ENCODE data around the gene UBXN7. TPM values are rescaled to one million over a fixed set of nuclear protein-coding genes. Genes with fewer than 3 reads are reported as not detected.

UBXN7 gene
- total and polyA plus RNA-seq, 2 donors (not counting 1 experiment from before 2014, with no cell fraction given), result 28.1 to 34.8 TPM

DNA sequence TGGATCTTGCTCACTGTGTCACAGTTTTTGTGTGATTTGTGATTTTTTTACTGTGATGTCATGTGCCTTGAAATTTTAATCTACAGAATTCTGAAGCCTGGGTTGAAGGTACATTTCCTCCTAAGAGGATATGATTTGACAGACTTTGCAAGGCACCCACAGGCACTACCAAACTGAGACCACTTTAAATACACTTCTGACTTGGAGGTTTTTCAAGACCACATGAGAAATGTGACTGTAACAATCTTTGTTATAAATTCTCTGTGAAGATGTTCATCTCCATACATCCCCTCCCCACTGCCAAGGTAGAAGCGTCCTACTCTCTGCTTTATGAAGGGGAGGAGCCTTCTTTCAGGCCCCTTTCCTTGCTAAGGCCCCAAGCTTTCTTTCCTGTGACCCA, 22.8 kb downstream of the UBXN7 start:
- H3K36me3 ChIP-seq (ENCODE audit: control insufficient read depth, insufficient read depth, low read length), result no peaks in the 10 kb centered on the region
- H4K20me1 ChIP-seq (ENCODE audit: control insufficient read depth, extremely low read depth, insufficient read depth, low read length), result peaks cover 2% of the 10 kb centered on the region
- no peak overlapping the region for H3K4me2 ChIP-seq (ENCODE audit: extremely low read depth, insufficient read depth, low read length)
- H3K4me1 ChIP-seq (ENCODE audit: control insufficient read depth, extremely low read depth, insufficient read depth, low read length), result peaks cover 3% of the 10 kb centered on the region
- DNase-seq (ENCODE audit: low read depth in 2 of 2), result no peak
- peaks cover 26% of the 10 kb centered on the region for H3K79me2 ChIP-seq (ENCODE audit: control insufficient read depth, insufficient read depth, low read length)
- TF ChIP-seq, protein P1, sequence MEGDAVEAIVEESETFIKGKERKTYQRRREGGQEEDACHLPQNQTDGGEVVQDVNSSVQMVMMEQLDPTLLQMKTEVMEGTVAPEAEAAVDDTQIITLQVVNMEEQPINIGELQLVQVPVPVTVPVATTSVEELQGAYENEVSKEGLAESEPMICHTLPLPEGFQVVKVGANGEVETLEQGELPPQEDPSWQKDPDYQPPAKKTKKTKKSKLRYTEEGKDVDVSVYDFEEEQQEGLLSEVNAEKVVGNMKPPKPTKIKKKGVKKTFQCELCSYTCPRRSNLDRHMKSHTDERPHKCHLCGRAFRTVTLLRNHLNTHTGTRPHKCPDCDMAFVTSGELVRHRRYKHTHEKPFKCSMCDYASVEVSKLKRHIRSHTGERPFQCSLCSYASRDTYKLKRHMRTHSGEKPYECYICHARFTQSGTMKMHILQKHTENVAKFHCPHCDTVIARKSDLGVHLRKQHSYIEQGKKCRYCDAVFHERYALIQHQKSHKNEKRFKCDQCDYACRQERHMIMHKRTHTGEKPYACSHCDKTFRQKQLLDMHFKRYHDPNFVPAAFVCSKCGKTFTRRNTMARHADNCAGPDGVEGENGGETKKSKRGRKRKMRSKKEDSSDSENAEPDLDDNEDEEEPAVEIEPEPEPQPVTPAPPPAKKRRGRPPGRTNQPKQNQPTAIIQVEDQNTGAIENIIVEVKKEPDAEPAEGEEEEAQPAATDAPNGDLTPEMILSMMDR (conservative IDR thresholded peaks at IDR 0.05 in 1 of 2, IDR thresholded peaks at IDR 0.05 in 1 of 2; ENCODE audit: low read depth in 1 of 2, low read length in 2 of 2), result no peak
- no peak for TF ChIP-seq EZH2 (IDR thresholded peaks at IDR 0.05; ENCODE audit: low read length, missing control alignments)
- H3K9me3 ChIP-seq (ENCODE audit: control insufficient read depth, insufficient read depth, low read depth, low read length), result no peaks in the 10 kb centered on the region
- H3K4me3 ChIP-seq (replicated peaks in 1 of 4; ENCODE audit: control extremely low read depth in 1 of 4, insufficient read depth in 1 of 4, low read depth in 3 of 4, low read length in 4 of 4), result no peak overlapping the region
- H3K27ac ChIP-seq (ENCODE audit: insufficient read depth, low read length), result no peak overlapping the region
- no peak overlapping the region for H3K9ac ChIP-seq (ENCODE audit: insufficient read depth, low read length)
- H2AFZ ChIP-seq (ENCODE audit: low read length), result no peak overlapping the region
- H3K27me3 ChIP-seq (ENCODE audit: control insufficient read depth, insufficient read depth, low read length), result no peaks in the 10 kb centered on the region

DNA sequence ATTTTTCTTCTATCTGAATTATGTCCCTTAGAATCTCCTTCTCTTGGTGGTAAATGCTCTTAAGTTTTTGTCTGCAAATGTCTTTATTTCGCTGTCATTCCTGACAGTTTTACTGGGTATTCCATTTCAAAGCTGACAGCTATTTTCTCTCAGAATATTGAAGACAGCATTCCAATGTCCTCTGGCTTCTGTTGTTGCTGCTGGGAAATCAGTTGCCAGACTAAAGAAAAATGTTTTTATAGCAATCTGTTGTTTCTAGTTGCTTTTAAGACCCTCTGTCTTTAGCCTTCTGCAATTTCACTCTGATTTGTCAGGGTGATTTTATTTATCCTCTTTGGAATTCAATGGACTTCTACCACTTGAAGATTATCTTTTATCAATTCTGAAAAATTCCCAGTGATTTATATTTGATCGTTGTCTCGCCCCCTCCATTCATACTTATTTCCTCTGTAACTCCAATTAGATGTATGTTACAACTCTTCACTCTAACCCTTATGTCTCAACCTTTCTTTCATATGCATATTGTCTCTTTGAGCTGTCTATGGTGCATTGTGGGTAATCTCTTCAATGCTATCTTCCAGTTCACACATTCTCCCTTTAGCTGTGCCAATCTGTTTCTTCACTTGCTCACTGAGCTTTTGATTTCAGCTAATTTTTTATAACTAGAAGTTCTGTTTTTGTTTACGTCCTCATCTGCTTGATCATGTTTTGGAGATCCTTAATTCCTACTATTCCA, 23.5 kb downstream of the UBXN7 start:
- Histone ChIP-seq H3K4me3 (replicated peaks in 1 of 4; ENCODE audit: control extremely low read depth in 1 of 4, insufficient read depth in 1 of 4, low read depth in 3 of 4, low read length in 4 of 4) (no peak overlapping the region), H3K4me2 (ENCODE audit: extremely low read depth, insufficient read depth, low read length) (no peak overlapping the region), H4K20me1 (ENCODE audit: control insufficient read depth, extremely low read depth, insufficient read depth, low read length) (peaks cover 2% of the 10 kb centered on the region), H3K4me1 (ENCODE audit: control insufficient read depth, extremely low read depth, insufficient read depth, low read length) (peaks cover 3% of the 10 kb centered on the region), H3K36me3 (ENCODE audit: control insufficient read depth, insufficient read depth, low read length) (no peaks in the 10 kb centered on the region), H3K9me3 (ENCODE audit: control insufficient read depth, insufficient read depth, low read depth, low read length) (no peaks in the 10 kb centered on the region), H3K27ac (ENCODE audit: insufficient read depth, low read length) (no peak overlapping the region), H2AFZ (ENCODE audit: low read length) (no peak overlapping the region), H3K79me2 (ENCODE audit: control insufficient read depth, insufficient read depth, low read length) (peaks cover 22% of the 10 kb centered on the region), H3K9ac (ENCODE audit: insufficient read depth, low read length) (no peak overlapping the region), H3K27me3 (ENCODE audit: control insufficient read depth, insufficient read depth, low read length) (no peaks in the 10 kb centered on the region)
- DNase-seq (ENCODE audit: low read depth in 2 of 2), result no peak
- TF ChIP-seq, protein P1 (conservative IDR thresholded peaks at IDR 0.05 in 1 of 2, IDR thresholded peaks at IDR 0.05 in 1 of 2; ENCODE audit: low read depth in 1 of 2, low read length in 2 of 2), result no peak
- no peak for TF ChIP-seq EZH2 (IDR thresholded peaks at IDR 0.05; ENCODE audit: low read length, missing control alignments)

DNA sequence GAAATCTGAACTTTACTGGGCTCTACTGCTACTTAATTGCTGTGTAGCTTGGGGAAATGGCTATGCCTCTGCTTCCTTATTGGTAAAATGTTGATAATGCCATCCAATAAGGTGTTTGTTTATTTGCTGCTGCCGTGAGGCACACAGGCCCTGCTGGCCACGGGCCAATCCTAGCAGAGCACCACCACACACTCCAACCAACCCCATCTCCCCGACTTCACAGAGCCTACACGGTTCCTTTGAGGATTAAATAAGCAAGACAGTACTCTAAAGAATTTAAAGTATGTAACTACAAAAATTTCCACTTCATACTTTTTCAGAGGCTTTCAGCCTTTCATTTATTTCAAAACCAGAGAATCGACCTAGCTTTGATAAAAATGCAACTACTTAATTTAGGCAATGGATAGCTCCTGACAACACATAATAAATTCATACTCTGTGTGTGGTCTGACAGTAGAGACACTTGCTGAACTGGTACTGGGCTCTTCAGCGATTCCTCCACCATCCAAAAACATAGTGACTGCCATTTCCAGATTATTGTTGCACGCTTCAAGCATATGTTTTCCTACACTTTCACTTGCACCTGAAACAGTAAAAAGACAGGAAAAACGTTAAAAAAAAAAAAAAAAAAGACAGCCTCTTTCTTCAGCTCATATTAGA, 25.3 kb downstream of the UBXN7 start:
- Histone ChIP-seq H3K27me3 (ENCODE audit: control insufficient read depth, insufficient read depth, low read length) (no peaks in the 10 kb centered on the region), H3K4me3 (replicated peaks in 1 of 4; ENCODE audit: control extremely low read depth in 1 of 4, insufficient read depth in 1 of 4, low read depth in 3 of 4, low read length in 4 of 4) (no peak overlapping the region), H2AFZ (ENCODE audit: low read length) (no peak overlapping the region), H3K27ac (ENCODE audit: insufficient read depth, low read length) (no peak overlapping the region), H3K79me2 (ENCODE audit: control insufficient read depth, insufficient read depth, low read length) (peaks cover 11% of the 10 kb centered on the region), H4K20me1 (ENCODE audit: control insufficient read depth, extremely low read depth, insufficient read depth, low read length) (peaks cover 2% of the 10 kb centered on the region), H3K9ac (ENCODE audit: insufficient read depth, low read length) (no peak overlapping the region), H3K9me3 (ENCODE audit: control insufficient read depth, insufficient read depth, low read depth, low read length) (no peaks in the 10 kb centered on the region), H3K4me1 (ENCODE audit: control insufficient read depth, extremely low read depth, insufficient read depth, low read length) (peaks cover 3% of the 10 kb centered on the region), H3K4me2 (ENCODE audit: extremely low read depth, insufficient read depth, low read length) (peak overlapping the region; percentile 58), H3K36me3 (ENCODE audit: control insufficient read depth, insufficient read depth, low read length) (no peaks in the 10 kb centered on the region)
- peak; percentile 36 to 82 for DNase-seq (ENCODE audit: low read depth in 2 of 2)
- no peak for TF ChIP-seq EZH2 (IDR thresholded peaks at IDR 0.05; ENCODE audit: low read length, missing control alignments)
- TF ChIP-seq, protein P1 (conservative IDR thresholded peaks at IDR 0.05 in 1 of 2, IDR thresholded peaks at IDR 0.05 in 1 of 2; ENCODE audit: low read depth in 1 of 2, low read length in 2 of 2), result no peak
